GM04504 (cell line): ENCODE results near the gene VSTM2B.

Source experiments
- DNase-seq: peaks from one replicate; pipeline ENCODE4 v3.0.0-alpha.2; 2012; ENCODE audit warnings: low read depth

The VSTM2B gene

DNA sequence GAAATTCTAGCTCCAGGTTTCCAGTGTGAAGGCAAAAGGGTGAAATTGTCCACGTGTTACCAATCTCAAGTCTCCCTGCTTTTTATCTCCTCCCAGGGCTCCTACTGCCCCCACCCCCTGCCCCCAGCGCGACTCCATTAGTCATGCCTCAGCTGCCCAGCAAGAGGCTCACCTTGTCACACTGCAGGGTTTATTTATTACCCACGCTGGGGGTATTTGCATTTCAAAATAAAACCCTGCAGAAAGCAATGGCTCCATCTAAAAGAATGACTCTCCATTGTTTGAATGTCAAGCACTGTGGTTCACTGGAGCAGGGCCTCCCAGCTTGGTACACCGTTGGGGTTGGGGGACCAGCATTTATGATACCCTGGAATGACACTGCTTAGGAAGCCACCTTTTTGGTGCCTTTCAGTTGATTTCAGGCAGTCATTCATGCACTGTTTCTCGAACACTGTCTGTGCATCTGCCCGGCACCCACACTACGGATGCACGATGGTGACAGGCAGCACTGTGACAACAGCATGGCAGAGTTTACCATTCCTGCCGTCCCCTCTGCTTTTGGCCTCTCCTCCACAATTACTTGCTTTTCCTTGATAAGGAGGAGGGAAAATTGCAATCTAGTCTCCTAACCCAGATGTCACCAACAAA, 70.4 kb downstream of the VSTM2B start:
- no peak for DNase-seq

DNA sequence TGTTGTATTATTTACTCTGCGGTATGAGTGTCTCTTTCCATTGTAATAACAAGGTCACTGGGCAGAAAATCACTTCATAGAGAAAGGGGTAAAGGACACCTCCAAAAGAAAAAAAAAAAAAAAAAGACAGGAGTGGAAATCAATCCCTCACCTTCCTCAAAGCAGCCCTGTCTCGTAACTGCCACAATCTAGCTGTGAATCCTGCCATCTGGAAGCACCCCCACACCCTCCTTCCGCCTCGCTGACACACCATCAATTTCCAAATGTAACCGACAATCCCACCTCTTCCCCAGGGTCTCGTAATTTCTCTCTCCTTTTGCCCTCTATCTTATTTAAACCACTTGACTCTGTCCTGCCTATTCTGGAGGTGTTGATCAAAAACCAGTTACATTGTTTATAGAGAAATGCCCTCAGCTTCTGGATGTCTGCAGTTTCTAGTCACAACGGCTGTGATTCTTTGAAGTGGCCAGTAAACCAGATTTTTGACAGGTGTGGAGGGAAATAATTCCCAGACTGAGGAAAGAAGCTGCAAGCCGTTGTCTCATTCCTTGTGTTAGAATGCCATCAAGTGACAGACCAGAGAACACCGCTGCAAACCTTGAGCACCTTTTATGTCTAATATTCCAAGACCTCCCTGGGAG, 71.2 kb downstream of the VSTM2B start:
- no peak for DNase-seq

DNA sequence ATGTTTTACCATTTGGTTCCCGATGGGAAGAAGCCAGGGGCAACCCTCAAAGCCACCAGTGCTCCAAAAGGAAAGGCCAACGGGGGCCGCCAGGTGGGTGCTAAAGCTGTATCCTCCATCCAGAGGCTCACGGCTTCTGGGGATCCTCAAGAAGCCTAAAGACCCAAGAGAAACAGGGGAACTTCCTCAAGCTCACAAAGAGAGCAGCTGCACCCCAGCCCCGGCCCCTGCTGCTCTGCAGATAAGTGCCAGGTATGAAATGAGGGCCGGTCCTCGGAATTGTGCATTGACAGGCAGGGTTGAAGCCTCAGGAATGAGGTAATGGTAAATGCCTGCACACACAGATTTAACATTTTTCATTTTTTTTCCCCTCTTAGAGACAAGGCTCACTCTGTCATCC, 72.2 kb downstream of the VSTM2B start:
- DNase-seq: no peak

DNA sequence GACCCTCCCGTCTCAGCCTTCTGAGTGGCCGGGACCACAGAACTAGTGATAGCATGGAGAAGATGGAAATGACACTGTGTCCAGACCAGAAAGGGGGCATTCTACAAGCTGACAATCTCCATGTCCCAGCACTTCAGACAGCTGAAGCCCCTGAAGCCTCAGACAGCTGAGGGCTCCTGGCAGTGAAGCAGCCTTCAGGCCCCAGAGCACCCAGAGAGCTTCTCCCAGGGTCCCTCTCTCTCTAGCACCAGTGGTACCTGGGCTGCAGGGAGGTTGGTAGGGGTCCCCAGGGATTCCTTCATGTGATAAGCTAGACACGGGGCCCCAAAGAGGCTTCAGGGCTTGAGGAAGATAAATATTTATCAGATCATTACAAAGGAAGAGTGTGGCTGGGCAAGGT, 72.7 kb downstream of the VSTM2B start:
- DNase-seq: no peak

DNA sequence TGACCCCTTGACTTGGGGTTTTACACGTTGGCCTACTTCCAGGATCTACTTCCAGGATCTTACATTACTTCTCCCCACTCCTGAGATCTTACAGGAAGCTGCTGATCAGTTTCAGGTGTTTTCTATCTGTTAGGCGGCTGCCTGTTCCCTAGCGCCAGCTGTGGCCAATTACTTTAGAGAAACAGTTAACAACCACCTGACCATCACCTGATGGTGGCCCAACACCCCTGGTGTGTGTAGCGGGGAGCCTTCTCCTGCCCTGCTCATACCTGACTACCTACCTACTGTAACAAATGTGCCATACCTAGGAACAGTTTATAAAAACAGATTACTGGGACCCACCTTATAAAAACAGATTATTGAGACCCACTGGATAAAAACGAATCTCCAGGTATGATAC, 77.5 kb downstream of the VSTM2B start:
- no peak for DNase-seq

DNA sequence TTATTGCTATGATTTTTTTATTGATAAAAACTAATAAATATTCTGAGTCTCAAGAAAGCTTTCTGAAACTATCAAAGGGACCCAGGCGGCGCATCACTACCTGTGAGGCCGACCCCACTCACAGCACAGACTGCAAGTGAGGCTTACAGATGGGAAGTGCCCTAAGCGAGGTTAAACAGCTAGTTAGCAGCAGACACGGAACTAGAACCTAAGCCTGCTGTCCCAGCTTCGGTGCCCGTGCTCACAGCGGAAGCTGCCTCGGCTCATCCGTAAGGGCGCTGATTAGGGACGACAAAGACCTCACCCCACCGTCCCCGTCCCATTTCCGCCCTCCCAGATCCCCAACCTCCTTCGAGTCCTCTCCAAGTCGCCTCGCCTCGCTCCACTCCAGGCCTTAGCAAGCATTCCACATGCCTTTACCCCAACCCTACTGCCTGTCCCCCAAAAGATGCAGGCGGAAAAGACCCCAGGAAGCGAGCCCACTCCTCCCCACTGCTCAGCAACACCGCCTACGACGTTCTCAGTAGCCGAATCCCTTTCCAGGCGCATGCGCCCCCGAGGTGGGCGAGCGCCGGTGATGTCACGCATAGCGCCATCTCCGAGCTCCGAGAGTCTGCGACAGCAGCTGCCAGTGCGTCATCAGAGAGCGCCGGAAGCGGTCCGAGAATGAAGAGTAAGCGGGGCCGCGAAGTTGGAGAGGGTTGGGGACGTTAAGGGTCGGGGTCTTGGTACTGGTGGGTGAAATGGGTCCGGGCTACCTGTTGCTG, 80.0 kb downstream of the VSTM2B start, which contains the start of gene POP4:
TSS of gene POP4 (plus strand) at position 631 of the 767 bp plus-strand sequence. CDS start at position 667, 36 bp downstream.
- peak; percentile 87 for DNase-seq

DNA sequence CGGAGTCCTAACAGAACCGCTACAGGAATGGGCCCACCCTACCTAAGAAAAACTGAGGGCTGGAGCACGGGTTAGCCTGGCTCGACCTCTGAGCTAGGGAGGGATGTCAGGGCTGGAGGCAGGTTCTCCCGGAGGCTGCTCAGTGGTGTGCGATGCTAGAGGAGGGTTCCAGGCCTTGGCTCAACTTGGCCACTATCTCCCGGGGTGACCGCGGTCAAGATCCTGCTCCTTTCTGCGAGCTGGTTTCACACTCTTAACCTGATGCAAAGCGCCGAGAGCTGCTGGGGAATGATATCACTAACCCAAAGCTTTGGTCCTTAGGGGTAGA, 80.6 kb downstream of the VSTM2B start:
- no peak for DNase-seq

DNA sequence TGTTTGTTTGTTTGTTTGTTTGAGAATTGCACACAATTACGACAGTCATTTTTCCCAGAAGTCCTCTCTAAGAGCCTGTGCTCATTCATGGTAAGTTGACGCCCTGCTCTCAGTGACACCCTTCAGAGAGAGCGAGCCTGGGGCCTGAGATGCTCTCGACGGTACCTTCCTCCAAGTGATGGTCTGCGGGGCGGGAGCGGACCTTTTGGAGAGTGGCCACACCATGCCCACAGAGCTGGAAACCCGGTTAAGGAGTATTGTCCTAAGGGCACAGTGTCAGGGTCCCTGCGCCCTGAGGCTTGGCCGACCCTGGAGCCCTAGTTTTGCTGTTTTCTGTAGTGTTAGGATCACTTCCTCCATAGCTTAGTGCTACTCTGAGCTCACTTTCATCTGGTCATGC, 83.8 kb downstream of the VSTM2B start:
- no peak for DNase-seq

DNA sequence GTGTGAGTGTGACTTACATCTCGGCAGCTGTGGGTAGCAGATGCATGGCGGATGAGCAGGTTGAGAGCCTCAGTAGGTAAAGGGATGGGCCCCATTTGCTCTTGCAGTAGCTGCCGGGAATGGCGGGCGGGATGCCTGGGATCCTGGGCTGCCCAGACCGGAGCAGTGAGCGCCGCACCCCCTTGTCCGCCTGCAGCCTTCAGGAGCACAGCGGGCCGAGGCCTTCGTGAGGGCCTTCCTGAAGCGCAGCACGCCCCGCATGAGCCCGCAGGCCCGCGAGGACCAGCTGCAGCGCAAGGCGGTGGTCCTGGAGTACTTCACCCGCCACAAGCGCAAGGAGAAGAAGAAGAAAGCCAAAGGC, 84.4 kb downstream of the VSTM2B start:
- no peak for DNase-seq

DNA sequence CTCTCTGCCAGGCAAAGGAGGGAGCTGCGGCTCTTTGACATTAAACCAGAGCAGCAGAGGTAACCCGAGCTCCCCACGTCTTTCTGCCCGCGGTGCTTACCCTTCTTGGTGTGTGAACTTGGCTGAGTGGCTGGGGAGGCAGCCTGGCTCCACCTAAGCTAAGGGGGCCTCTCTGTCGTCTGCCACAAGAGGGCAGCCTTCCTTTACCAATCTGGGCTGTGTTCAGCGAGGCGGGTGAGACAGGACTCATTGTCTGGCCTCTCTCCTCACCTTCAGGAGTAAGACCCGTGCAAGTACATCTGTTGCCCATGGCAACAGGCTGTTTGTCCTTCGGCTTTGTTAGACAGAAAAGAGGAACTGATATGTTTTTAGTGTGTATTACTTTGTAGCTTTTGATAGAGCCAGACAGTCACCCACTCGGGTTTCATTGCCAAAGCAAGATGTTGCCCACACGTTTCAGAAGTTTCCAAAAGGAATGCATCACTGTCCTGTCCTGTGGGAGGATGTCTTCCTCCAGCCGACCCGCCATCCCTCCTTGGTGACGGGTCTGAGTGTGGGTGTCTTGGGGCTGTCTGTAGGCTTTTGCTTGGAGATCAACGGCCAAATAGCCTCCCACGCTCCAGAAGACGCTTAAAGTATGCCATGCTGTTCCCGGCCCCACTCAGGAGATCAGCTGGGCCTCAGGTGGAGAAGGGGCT, 84.9 kb downstream of the VSTM2B start:
- peak; percentile 63 for DNase-seq

DNA sequence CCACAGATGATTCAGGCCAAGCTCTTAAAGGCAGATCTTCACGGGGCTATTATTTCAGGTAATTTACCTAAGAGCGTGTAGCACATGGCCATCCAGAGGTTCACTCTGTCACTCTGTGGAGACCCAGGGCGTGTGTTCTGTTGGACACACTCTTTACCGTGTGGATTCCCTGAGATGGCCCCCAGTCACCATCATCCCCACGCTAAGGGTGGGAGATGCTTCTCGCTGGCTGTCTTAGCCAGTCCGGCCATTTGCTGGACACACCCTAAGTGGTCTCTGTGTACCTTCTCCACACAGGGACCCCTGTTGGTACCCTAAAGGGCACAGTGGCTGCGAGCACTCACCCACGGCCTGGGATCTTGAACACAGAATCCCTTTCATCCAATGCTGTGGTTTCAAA, 86.3 kb downstream of the VSTM2B start:
- no peak for DNase-seq

DNA sequence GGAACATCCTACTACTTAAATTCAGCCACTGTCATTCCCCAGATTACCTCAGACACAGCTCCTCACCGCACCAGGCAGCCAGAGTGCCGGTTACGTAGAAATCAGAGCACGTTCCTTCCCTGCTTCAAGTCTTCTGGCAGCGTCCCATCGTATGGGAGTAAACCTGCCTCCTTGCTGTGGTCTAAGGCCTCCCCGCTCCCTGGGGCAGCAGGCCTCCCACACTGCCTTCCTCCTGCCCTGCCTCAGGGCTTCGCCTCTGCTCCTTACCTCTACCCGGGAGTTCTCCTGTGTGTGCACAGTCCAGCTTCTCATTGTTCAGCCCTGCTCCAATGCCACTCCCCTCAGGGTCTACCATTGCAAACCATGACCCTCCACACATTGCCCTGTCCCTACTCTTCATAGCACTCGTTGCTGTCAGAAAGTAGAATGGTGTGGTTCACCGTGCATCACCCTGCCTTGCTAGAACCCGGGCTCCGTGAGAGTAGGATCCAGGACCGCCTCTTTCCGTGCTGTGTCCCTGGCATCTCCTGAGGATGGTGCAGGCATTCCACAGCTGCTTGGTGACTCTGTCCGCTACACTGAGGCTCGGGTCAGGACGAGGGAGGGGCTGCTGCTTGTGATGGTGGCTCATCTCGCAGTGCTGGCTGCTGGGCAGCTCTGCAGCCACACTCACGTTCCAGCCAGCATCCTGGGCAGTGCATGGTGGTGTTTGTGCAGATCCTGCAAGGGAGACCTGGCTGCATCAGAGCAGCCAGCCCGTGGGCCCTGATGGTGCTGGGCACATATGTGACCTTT, 87.2 kb downstream of the VSTM2B start:
- DNase-seq: no peak

DNA sequence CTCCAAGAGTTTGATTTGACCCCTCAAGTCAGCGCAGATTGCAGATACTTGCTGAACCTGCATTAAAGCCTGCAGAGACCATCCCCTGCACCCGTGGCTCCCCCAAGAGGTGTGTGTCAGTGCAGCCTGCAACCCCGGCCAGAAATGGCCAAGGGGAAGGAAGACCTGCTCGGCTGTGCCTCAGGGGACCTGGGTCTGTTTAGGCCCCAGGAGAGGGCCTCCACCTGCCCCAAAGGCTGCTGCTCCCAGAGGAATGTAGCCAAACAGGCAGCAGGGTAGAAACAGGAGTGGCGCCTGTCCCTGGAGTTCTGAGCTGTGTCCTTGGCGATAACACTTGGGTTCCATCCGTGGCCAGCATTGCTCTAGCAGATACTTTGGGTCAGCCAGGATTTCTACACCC, 88.3 kb downstream of the VSTM2B start:
- no peak for DNase-seq
